GM11168 (cell line): ENCODE measurements around the gene FEM1A.

Source experiments
- in situ Hi-C: fragments of 300-500 bp; cut with MboI; formaldehyde crosslinking; loops from one replicate; pipeline ENCODE4 v1.12.0; 2022; ENCODE audit warnings: low sequenced_read_pairs; ENCODE audit not compliant: unreplicated experiment

Gene FEM1A

DNA sequence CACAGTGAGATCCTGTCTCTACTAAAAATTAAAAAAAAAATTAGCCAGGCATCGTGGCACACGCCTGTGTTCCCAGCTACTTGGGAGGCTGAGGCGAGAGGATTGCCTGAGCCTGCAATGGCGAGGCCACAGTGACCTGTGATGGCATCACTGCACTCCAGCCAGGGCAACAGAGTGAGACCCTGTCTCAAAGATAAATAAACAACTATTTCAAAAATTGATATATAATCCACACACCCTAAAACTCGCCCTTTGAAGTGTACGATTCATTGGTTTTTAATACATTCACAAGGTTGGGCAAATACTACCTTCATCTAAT is 52.1 kb downstream of the FEM1A start:
- in situ Hi-C loops: no loop called here

DNA sequence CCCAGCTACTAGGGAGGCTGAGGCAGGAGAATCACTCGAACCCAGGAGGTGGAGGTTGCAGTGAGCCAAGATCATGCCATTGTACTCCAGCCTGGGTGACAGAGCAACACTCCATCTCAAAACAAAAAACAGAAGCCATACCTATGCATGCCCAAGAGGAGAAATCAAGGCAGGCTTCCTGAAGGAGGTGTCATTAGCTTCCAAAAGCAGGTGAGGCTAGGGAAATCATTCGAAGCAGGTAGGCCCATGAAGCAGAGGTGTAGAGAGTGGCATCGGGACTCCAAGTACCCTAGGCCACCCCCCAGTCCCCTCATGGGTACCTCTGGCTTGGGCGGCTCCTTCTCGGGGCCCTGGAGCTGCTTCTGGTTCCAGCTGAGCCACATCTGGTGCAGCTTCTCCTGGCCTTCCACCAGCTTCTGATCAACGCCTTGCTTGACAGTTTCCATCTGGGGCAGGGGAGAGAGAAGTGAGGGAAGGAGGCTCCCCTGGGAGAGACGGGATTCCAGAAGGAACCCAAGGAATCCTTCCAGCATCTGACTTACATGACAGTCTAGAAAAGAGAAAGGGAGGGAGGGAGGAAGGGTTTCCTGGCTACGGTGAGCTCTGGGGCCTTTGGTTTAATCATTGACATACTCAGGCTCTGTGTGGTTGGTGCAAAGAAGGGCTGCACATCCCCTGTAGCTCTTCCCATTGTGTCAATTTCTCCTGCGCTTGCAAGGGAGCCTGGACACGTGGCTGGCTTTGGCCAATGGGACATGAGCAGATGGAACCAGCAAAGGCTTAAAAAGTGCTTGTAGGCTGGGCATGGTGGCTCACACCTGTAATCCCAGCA is 53.0 kb downstream of the FEM1A start:
- in situ Hi-C loops: loop anchor here (5.0 kb wide), 1 partner anchor 37 kb away; no protein-coding TSS in a partner anchor

DNA sequence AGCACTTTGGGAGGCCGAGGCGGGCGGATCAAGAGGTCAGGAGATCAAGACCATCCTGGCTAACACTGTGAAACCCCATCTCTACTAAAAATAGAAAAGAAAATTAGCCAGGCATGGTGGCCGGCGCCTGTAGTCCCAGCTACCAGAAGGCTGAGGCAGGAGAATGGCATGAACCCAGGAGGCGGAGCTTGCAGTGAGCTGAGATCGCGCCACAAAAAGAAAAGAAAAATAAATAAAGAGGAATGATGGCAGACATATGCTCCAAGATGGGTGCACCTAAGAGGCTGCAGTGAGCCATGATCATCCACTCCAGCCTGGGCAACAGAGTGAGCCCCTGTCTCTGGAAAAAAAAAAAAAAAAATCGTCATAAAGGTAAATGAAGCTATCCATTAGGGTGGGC is 54.4 kb downstream of the FEM1A start:
- in situ Hi-C loops: loop anchor here (5.0 kb wide), 1 partner anchor 39 kb away; no protein-coding TSS in a partner anchor

DNA sequence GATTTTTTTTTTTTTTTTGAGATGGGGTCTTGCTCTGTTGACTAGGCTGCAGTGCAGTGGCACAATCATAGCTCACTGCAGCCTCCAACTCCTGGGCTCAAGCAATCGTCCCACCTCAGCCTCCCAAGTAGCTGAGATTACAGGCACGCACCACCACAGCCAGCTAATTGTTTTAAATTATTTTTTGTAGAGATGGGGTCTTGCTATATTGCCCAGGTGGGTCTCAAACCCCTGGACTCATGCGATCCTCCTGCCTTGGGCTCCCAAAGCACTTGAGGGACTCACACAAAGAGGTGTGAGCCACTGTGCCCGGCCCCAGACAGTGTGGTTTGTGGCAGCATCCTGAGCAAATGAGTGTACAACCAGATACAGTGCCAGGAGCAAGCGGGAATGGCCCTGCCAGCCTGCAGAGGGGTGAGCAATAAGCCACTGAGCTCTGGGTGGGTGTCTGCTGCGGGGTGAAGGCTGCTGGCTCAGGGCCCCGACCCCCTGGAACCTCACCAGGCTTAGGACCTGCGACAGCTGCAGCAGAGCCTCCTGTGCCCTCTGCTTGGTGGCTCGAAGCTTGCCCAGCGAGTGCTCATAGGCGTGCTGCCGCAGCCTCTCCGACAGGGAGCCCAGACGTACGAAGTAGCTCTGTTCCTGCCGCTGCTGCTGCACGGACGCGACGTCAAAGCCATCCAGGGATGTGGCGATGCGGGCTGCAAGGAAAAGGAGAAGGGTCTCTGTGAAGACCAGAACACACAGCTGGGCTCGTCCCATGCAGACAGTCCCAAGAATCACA is 55.8 kb downstream of the FEM1A start:
- in situ Hi-C loops: loop anchor here (5.0 kb wide), 1 partner anchor 40 kb away; no protein-coding TSS in a partner anchor

DNA sequence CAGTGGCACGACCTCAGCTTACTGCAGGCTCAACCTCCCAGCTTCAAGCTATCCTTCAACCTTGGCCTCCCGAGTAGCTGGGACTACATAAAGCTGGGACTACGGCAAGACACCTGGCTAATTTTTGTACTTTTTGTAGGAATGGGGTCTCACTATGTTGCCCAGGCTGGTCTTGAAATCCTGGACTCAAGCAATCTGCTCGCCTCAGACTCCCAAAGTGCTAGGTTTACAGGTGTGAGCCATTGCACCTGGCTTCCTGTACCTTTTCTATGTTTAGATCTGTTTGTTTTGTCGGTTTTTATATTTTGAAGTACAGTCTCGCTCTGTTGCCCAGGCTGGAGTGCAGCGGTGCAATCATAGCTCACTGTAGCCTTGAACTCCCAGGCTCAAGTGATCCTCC is 57.5 kb downstream of the FEM1A start:
- in situ Hi-C loops: loop anchor here (5.0 kb wide), 1 partner anchor 42 kb away; no protein-coding TSS in a partner anchor
